K562 (cell line): ENCODE results near the gene ZSCAN1. TPM values are rescaled to one million over a fixed set of nuclear protein-coding genes. Genes with fewer than 3 reads are reported as not detected.

Experiments
- ATAC-seq: fragments of 200-7000 bp; cut with Tn5 transposase; 3 replicates; pipeline ENCODE4 v1.9.1; 2020; ENCODE audit warnings: moderate library complexity
- BruUV-seq: library from RNA; stranded (reverse); fragments of 400-500 nt; replicated peaks from 2 replicates; lab custom pipeline; 2021; lab: Mats Ljungman, UMichigan
- CTCF ChIA-PET: fragments of 300-600 bp; formaldehyde crosslinking; extraction: SDS; loops from one replicate; lab custom pipeline; 2021; ENCODE audit warnings: low intra/inter-chr PET ratio; lab: Yijun Ruan, JAX
- POLR2A ChIA-PET: fragments of 300-600, 350-650 bp; sonication (Branson Sonifier 250); formaldehyde crosslinking; extraction: SDS; loops from one replicate; lab custom pipeline; 2021; ENCODE audit warnings: antibody characterized with exemption, inconsistent platforms; lab: Yijun Ruan, JAX
- DNase-seq, 4 experiments: peaks; one replicate each; pipeline versions ENCODE4 v3.0.0 to v3.0.0-alpha.2; 2011 to 2018; ENCODE audit warnings: low spot score in 3 of 4, mixed read lengths in 3 of 4; ENCODE audit errors: extremely low read depth in 1 of 4
- FAIRE-seq: peaks from 2 replicates; lab custom pipeline; 2011; peaks lifted over from hg19 to GRCh38; lab: Jason Lieb, UNC
- H2AFZ ChIP-seq: 2 replicates; pipeline ENCODE4 v1.6.0; 2011; ENCODE audit warnings: low read depth, low read length, control low read depth, inconsistent platforms
- H3K27ac ChIP-seq: fragments of 200-600 bp; 3 replicates; pipeline ENCODE4 v1.8.0; 2011; ENCODE audit warnings: low read depth, mild to moderate bottlenecking, control low read depth, inconsistent platforms, low read length, moderate library complexity, mixed read lengths; ENCODE audit errors: extremely low read depth
- H3K27me3 ChIP-seq, 2 experiments: fragments of 300-600 bp in 1 of 2; 2 replicates in 1 of 2; 3 replicates in 1 of 2; pipeline versions ENCODE4 v1.6.0 to v1.8.0; 2011; ENCODE audit warnings: inconsistent platforms in 2 of 2, low read length in 2 of 2, mild to moderate bottlenecking in 1 of 2, mixed read lengths in 1 of 2, moderate library complexity in 1 of 2; ENCODE audit not compliant: control insufficient read depth in 2 of 2, insufficient read depth in 2 of 2
- H3K36me3 ChIP-seq: fragments of 300-600 bp; 3 replicates; pipeline ENCODE4 v1.8.0; 2011; ENCODE audit warnings: mild to moderate bottlenecking, low read length, inconsistent platforms; ENCODE audit not compliant: control insufficient read depth, insufficient read depth
- H3K4me1 ChIP-seq, 2 experiments: fragments of 200-600 bp in 1 of 2; replicated peaks in 1 of 2; 2 replicates in 1 of 2; 3 replicates in 1 of 2; pipeline versions ENCODE4 v1.5.1 to v1.8.0; 2011; ENCODE audit warnings: inconsistent platforms in 2 of 2, low read length in 2 of 2, mild to moderate bottlenecking in 1 of 2, mixed read lengths in 1 of 2, moderate library complexity in 1 of 2; ENCODE audit not compliant: control insufficient read depth in 2 of 2, insufficient read depth in 2 of 2
- H3K4me2 ChIP-seq: 2 replicates; pipeline ENCODE4 v1.6.1; 2011; ENCODE audit warnings: low read length, control low read depth, inconsistent platforms, mixed read lengths; ENCODE audit not compliant: insufficient read depth
- H3K4me3 ChIP-seq: fragments of 200-600 bp; sonication (generic), shearing (Covaris generic); 2 replicates; pipeline ENCODE4 v1.5.1; 2016; ENCODE audit warnings: control low read depth, inconsistent platforms
- H3K79me2 ChIP-seq: fragments of 200-600 bp; 3 replicates; pipeline ENCODE4 v1.8.0; 2011; ENCODE audit warnings: low read length, inconsistent platforms; ENCODE audit not compliant: control insufficient read depth, insufficient read depth
- H3K9ac ChIP-seq, 2 experiments: 2 replicates each; pipeline versions ENCODE4 v1.6.0 to v1.6.1; 2011; ENCODE audit warnings: low read depth in 2 of 2, low read length in 2 of 2, control low read depth in 1 of 2, inconsistent platforms in 1 of 2, mild to moderate bottlenecking in 1 of 2, mixed read lengths in 1 of 2; ENCODE audit not compliant: insufficient read depth in 1 of 2
- H3K9me1 ChIP-seq: one replicate; pipeline ENCODE4 v1.6.0; 2011; ENCODE audit warnings: inconsistent platforms, mild to moderate bottlenecking, low read length, moderate library complexity; ENCODE audit not compliant: control insufficient read depth, insufficient read depth
- H3K9me3 ChIP-seq: replicated peaks from 2 replicates; pipeline ENCODE4 v1.5.1; 2011; ENCODE audit warnings: low read depth, low read length, inconsistent platforms; ENCODE audit not compliant: control insufficient read depth, insufficient read depth
- H4K20me1 ChIP-seq: replicated peaks from 2 replicates; pipeline ENCODE4 v1.6.1; 2011; ENCODE audit warnings: low read length, inconsistent platforms, mixed read lengths; ENCODE audit not compliant: control insufficient read depth, insufficient read depth
- EGR1 ChIP-seq: fragments of 450-650 bp; conservative IDR thresholded peaks from 2 replicates; pipeline ENCODE4 v1.6.1; 2017; ENCODE audit warnings: mild to moderate bottlenecking
- KDM4B ChIP-seq, 2 experiments: fragments of 450-650 bp in 1 of 2; sonication (generic) in 1 of 2; IDR thresholded peaks; 2 replicates each; pipeline ENCODE4 v1.6.1; 2016 to 2017; ENCODE audit warnings: borderline replicate concordance in 2 of 2, antibody characterized with exemption in 1 of 2, low read depth in 1 of 2, mild to moderate bottlenecking in 1 of 2
- TAF15 ChIP-seq: fragments of 200-400 bp; formaldehyde crosslinking; IDR thresholded peaks from 2 replicates; pipeline ENCODE4 v1.6.1; 2017; ENCODE audit warnings: mild to moderate bottlenecking, low read depth, low read length, moderate library complexity
- TEAD2 ChIP-seq: fragments of 450-650 bp; IDR thresholded peaks from 2 replicates; pipeline ENCODE4 v1.6.1; 2016; ENCODE audit warnings: missing genetic modification characterization, control low read depth, missing compliant biosample characterization
- U2AF1 ChIP-seq: fragments of 200-400 bp; formaldehyde crosslinking; optimal IDR thresholded peaks from 2 replicates; pipeline ENCODE3; 2017; ENCODE audit warnings: mild to moderate bottlenecking, low read depth, low read length, moderate library complexity
- ZC3H11A ChIP-seq: IDR thresholded peaks from 2 replicates; pipeline ENCODE4 v1.6.1; 2012; ENCODE audit warnings: low read depth, low read length, improper control_type of control experiment
- ZNF121 ChIP-seq: sonication (generic); formaldehyde crosslinking; conservative IDR thresholded peaks from 2 replicates; pipeline ENCODE4 v1.8.0; 2022; ENCODE audit warnings: missing genetic modification reagents
- WGBS: fragments of 100-300 bp; shearing (Covaris generic); methylation state at CpG from one replicate; pipeline ENCODE4 v1.1.6; 2016; ENCODE audit warnings: low coverage, mixed read lengths; ENCODE audit not compliant: insufficient coverage; ENCODE audit errors: missing lambda C conversion rate; 5-methylcytosine and 5-hydroxymethylcytosine counted together
- in situ Hi-C: fragments of 300-500 bp; cut with MboI; formaldehyde crosslinking; loops from 4 replicates; pipeline ENCODE4 v1.15.0; 2018; ENCODE audit warnings: inconsistent platforms, mixed read lengths
- intact Hi-C: fragments of 100-400 bp; cut with micrococcal nuclease; formaldehyde crosslinking; loops from 2 replicates; pipeline ENCODE4 v1.14.2; 2022
- polyA plus RNA-seq, 8 experiments: library from polyadenylated mRNA; depleted of rRNA in 4 of 8; stranded (reverse) in 5 of 8; unstranded in 3 of 8; fragments of >200 nt; fragmentation: Nextera tagmentation in 2 of 8; fragmentation: Illumina TruSeq in 1 of 8; extraction: Ambion mirVana in 2 of 8; extraction: Trizol in 1 of 8; gene quantifications; 2 replicates each; pipeline versions ENCODE4 v1.2.1 to v1.2.3, GENCODE V29; 2011 to 2014; ENCODE audit warnings: inconsistent platforms in 1 of 8, missing spikeins in 1 of 8
- total RNA-seq, 7 experiments: library from RNA; depleted of rRNA in 6 of 7; stranded (reverse); fragments of >200 nt in 6 of 7; fragmentation: Illumina TruSeq in 2 of 7; extraction: Trizol in 2 of 7; gene quantifications; 2 replicates each; pipeline versions ENCODE4 v1.2.1 to v1.2.3, GENCODE V29; 2011 to 2021; ENCODE audit warnings: low replicate concordance in 1 of 7
- TF ChIP-seq, protein P1 (sequence below): sonication (generic); formaldehyde crosslinking; IDR thresholded peaks from 2 replicates; pipeline ENCODE4 v1.8.0; 2022; ENCODE audit warnings: missing genetic modification reagents, mild to moderate bottlenecking, moderate library complexity, borderline replicate concordance
- TF ChIP-seq, protein P2 (sequence below), 3 experiments: fragments of 200-800 bp in 1 of 3; fragments of 250-450 bp in 1 of 3; fragments of 450-650 bp in 1 of 3; sonication (Bioruptor Pico) in 1 of 3; sonication (Bioruptor generic) in 1 of 3; formaldehyde crosslinking in 1 of 3; IDR thresholded peaks; 2 replicates each; pipeline versions ENCODE4 v1.6.1 to v1.8.0; 2016 to 2022; ENCODE audit warnings: mild to moderate bottlenecking in 2 of 3, missing genetic modification characterization in 2 of 3, missing compliant biosample characterization in 1 of 3, moderate library complexity in 1 of 3

ZSCAN1 gene
- total and polyA plus RNA-seq, 9 of the 15 experiments (the other 6 are each of a cell fraction or from before 2014, with no cell fraction given), result not detected

DNA sequence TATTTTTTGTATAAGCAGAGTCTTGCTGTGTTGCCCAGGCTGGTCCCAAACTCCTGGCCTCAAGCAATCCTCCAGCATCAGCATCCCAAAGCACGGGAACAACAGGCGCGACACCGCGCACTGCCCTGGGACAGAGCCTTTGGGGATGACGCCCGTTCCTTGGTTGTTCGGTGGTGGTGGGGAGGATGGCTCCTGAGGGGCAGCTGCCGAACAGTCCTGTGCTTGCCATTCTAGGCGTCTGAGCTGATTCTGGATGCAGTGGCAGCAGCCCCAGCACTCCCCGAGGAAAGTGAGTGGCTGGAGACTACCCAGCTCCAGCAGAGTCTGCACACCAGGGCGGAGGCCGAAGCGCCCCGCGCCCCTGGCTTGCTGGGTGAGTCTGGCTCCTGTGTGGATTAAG is 18.4 kb downstream of the ZSCAN1 start:
- Histone ChIP-seq H3K79me2 (no peaks in the 10 kb centered on the region), H3K4me2 (no peak overlapping the region), H4K20me1 (no peaks in the 10 kb centered on the region), H3K4me3 (no peak overlapping the region), H2AFZ (no peak overlapping the region), H3K27me3 (no peaks in the 10 kb centered on the region), H3K9me3 (no peaks in the 10 kb centered on the region), H3K9ac (no peak overlapping the region), H3K36me3 (no peaks in the 10 kb centered on the region), H3K4me1 (no peaks in the 10 kb centered on the region), H3K27ac (no peak overlapping the region), H3K9me1 (no peaks in the 10 kb centered on the region)
- 9% methylated on average over 16 of the region's 16 CpGs for WGBS
- CTCF ChIA-PET, result no interaction called here
- no TSS peak for BruUV-seq
- TF ChIP-seq TAF15, result no peak
- no peak for TF ChIP-seq ZNF121
- no peak for TF ChIP-seq ZC3H11A
- TF ChIP-seq, protein P1, sequence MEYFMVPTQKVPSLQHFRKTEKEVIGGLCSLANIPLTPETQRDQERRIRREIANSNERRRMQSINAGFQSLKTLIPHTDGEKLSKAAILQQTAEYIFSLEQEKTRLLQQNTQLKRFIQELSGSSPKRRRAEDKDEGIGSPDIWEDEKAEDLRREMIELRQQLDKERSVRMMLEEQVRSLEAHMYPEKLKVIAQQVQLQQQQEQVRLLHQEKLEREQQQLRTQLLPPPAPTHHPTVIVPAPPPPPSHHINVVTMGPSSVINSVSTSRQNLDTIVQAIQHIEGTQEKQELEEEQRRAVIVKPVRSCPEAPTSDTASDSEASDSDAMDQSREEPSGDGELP (CRISPR knock-in tag), result no peak
- TF ChIP-seq KDM4B (IDR thresholded peaks at IDR 0.05; ENCODE audit: borderline replicate concordance in 2 of 2, low read depth in 1 of 2), result no peak
- TF ChIP-seq EGR1, result no peak
- TF ChIP-seq, protein P2, sequence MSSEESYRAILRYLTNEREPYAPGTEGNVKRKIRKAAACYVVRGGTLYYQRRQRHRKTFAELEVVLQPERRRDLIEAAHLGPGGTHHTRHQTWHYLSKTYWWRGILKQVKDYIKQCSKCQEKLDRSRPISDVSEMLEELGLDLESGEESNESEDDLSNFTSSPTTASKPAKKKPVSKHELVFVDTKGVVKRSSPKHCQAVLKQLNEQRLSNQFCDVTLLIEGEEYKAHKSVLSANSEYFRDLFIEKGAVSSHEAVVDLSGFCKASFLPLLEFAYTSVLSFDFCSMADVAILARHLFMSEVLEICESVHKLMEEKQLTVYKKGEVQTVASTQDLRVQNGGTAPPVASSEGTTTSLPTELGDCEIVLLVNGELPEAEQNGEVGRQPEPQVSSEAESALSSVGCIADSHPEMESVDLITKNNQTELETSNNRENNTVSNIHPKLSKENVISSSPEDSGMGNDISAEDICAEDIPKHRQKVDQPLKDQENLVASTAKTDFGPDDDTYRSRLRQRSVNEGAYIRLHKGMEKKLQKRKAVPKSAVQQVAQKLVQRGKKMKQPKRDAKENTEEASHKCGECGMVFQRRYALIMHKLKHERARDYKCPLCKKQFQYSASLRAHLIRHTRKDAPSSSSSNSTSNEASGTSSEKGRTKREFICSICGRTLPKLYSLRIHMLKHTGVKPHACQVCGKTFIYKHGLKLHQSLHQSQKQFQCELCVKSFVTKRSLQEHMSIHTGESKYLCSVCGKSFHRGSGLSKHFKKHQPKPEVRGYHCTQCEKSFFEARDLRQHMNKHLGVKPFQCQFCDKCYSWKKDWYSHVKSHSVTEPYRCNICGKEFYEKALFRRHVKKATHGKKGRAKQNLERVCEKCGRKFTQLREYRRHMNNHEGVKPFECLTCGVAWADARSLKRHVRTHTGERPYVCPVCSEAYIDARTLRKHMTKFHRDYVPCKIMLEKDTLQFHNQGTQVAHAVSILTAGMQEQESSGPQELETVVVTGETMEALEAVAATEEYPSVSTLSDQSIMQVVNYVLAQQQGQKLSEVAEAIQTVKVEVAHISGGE (CRISPR knock-in tag; IDR thresholded peaks at IDR 0.05), result no peak
- no peak for TF ChIP-seq U2AF1
- TF ChIP-seq TEAD2, result no peak
- DNase-seq (no peak), FAIRE-seq (no peak), ATAC-seq (no peak)
- intact Hi-C loops (no loop called here), in situ Hi-C loops (no loop called here)
- POLR2A ChIA-PET, result interaction anchor here (0.6 kb wide), 1 partner anchor 419 kb away, joined by 3 read pairs; the partner anchor contains the start of gene ZNF211
